GM18861 (cell line): ENCODE measurements around the gene BHLHE23.

Experiments used
- ATAC-seq: cut with Tn5 transposase; IDR thresholded peaks from one replicate; pipeline ENCODE4 v1.9.1; 2021; ENCODE audit not compliant: unreplicated experiment

BHLHE23 gene

DNA sequence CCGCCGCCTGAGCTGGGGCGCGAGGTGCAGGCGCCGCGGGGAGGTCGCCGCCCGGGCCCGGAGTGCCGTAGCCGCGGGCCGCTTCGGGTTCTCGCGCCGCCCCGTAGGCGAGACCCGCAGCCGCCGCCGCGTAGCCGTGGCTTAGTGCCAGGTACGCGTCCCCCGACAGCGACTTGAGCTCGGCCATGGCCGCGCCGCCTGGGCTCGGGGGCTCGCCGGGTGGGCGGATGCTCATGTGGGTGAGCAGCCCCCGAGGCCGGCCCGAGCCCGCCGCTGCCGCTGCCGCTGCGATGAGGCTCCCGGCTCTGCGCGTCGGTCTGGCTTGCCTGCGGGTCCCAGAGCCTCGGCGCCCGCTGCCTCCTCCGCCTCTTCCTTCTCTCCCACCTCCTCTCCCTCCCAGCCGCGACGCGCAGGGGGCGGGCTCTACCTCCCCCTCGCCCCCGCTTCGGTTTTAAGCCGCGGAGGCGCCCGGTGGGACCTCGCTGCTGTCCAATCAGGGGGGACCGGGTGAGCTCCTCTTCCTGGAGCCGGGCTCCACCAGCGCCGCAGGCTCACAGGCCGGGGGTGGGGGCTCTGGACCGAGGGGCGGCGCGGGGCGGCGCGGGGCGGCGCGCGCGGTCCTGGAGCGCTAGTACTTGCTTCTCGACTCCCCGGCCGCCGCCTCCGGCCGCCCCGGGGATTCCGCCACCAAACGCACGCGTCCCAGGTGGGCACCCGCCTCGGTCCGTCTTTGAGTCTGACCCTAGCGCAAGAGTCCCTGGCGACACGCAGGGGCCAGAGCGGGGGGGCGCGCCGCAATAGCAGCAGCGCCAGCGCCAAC is at the start of gene BHLHE23:
Gene BHLHE23, minus strand, starts transcription at position 425 of the 820 bp plus-strand sequence. Its CDS starts 190 bp downstream, at position 235.
- ATAC-seq, result no peak

DNA sequence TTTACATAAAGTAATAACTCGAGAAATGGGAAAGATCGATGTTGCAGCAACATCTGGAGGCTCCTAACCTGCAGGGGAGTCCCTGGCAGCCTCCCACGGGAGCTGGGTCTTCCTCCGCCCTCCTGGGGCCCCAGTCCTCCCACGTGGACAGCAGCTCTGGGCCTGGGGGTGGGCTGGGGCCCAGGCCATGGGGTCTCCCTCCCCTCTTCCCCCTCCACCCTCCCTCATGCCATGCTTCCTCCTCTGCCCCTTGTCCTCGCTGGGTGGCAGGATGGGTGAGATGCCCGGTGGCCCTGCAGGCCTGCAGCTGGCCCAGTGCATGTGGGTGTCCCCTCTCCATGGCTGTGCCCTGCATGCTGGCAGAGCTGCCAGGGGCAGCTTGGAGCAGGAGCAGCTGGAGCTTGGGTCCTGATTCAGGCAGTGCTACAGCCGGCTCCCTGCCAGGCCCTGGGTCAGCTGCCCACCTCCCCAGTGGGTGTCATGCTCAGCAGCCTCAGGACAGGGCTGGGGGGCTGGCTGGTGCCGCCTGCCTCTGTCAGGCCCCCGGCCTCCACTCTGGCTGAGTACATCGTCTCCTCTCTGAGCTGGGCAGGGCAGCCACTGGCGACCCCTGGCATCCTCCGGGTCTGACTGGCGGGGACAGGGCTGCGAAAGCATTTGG is 48.9 kb upstream of the BHLHE23 start:
- ATAC-seq, result no peak

DNA sequence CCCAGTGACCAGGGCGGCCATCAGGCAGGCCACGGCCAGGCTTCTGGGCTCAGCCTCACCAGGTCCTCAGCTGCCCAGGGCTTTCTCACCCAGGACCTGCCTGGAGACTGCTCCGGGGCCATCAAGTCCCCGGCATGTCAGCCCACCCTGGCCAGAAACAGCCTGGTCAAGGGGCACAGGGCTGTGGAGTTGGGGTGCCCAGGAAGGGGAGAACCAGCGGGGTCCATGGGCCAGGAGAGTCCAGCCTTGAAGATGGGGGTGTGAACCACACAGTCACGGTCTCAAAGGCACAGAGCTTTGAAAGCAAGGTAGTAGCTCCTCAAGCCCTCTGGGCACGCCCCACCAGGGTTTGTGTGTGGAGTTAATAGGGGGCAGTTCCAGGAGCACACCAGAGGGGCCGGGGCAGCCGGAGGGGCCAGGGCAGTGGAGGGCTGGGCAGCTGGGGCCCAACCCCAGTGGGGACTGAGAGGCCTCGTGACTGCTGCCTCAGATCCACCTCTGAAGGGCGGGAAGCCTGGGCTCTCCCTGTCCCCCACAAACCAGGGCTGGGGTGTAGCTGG is 48.0 kb upstream of the BHLHE23 start:
- no peak for ATAC-seq

DNA sequence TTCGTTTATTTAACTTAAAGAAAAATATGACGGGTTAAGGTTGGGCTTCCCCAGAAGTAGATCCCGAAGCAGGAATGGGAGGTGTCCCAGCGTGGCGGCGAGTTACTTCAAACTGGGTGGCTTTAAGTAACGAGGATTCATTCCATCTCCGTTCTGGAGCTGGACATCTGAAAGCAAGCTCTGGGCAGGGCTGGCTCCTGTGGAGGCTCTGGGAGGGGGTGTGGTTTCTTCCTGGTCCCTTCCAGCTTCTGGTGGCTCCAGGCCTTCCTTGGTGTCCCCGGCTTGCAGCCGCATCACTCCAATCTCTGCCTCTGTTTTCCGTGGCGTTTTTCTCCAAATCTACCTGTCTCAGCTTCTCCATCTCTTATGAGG is 47.3 kb upstream of the BHLHE23 start:
- no peak for ATAC-seq

- ATAC-seq, result no peak
Measured at GRCh38 chr20:63053432-63054102, 46.8 kb upstream of the BHLHE23 start.

GRCh38 chr20:63052571-63053431 is 46.0 kb upstream of the BHLHE23 start:
- ATAC-seq, result no peak

- ATAC-seq, result no peak
Measured at GRCh38 chr20:63051911-63052310, 45.1 kb upstream of the BHLHE23 start.

- ATAC-seq, result no peak
Measured at GRCh38 chr20:63051186-63051860, 44.6 kb upstream of the BHLHE23 start.

DNA sequence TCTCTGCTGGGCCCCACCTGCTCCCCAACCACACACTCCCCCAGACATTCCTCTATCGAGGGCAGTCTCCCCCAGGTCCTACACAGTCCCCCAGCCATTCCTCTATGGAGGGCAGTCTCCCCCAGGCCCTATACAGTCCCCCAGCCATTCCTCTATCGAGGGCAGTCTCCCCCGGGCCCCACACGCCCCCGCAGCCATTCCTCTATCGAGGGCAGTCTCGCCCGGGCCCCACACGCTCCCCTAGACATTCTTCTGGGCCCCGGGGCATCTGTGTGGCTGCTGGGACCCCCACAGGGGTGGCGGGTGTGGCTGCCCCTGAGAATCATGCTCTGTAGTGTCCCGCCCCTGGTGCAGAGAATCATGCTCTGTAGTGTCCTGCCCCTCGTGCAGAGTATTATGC is 43.6 kb upstream of the BHLHE23 start:
- no peak for ATAC-seq

DNA sequence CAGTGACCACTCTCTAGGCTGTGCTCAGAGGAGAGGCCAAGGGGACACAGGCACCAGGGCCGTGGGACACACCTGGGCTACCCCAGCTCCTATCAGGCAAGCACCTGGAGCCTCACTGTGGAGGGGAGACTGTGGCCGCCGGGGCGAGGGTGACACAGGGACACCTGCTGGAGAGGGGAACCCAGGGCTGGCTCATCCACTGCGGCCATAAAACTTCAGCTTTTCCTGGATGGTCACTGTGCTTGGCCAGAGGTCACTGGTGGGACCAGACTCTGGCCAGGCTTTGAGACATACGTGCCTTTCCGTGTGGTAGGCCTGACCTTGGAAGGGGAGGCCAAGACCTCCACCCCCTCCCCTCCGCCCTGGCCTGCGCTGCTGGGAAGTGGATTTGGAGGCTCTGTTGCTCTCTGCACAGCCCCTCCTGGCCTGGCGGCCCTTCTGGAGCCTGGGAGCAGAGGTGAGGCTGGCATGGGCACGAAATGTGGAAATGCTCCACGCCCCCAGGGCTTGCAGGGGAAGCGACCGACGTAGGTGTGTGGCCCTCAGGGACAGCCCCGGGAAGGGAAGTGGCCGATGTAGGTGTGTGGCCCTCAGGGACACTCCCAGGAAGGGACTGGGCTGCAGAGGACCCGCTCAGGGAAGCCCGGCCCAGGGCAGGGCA is 42.9 kb upstream of the BHLHE23 start:
- no peak for ATAC-seq

- ATAC-seq, result no peak
Measured at GRCh38 chr20:63049191-63049518, 42.4 kb upstream of the BHLHE23 start.

DNA sequence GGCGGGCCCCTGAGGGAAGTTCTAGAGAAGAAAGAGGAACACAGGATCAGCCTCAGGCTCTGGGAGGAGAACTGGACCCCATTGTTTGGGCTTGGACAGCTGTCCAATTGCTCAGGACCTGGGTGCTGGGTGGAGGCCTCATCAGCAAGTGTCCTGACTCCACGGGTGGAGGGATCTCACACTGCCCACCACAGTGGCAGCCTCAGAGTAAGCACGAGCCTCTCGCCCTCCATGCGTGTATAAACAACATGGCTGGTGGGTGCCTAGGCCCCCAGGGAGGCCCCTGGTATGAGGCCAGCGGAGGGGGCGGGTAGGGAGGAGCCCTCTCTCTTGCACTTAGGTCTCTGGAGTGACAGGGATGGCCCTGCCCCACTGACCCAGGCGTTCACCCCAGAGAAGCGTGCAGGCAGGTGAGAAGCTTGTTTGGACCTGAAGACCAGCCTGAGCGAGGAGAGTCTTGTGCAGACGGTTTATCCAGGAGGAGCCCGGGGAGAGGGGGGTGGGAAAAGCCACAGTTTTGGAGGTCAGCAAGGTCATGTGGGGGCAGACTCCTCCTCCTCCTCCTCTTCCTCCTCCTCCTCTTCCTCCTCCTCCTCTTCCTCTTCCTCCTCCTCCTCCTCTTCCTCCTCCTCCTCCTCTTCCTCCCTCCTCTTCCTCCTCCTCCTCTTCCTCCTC is 41.9 kb upstream of the BHLHE23 start:
- ATAC-seq, result no peak

DNA sequence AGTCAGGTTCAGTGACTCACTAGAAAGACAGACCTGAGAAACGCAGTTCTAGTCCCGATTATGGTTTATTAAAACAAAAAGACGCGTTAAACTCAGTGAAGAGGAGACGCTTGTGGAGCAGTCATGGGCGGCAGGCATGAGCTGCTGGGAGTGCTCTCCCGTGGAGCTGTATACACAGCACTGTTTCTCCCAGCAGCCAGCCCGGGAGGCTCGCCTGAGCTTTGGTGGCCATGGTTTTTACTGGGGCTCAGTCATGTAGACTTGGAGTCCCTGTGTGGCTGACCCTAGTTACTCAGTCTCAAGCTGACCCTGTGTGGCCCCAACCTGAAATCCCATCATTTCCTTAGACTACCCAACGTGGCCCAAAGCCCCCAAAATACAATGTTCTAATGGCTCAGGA is 41.2 kb upstream of the BHLHE23 start:
- no peak for ATAC-seq

DNA sequence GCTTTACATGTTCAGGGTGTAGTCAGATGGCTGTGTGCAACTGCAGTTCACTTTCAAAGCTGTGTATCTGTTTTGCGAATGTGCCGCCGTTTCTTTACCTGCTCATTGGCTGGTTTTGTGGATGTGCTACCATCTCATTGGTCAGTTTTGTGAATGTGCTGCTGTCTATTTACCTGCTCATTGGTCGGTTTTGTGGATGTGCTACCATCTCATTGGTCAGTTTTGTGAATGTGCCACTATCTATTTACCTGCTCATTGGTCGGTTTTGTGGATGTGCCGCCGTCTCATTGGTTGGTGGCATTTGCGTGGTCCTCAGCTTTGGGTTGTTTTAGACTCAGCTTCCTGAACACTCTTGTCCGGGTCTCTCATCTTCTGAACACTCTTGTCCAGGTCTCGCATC is 40.5 kb upstream of the BHLHE23 start:
- no peak for ATAC-seq

DNA sequence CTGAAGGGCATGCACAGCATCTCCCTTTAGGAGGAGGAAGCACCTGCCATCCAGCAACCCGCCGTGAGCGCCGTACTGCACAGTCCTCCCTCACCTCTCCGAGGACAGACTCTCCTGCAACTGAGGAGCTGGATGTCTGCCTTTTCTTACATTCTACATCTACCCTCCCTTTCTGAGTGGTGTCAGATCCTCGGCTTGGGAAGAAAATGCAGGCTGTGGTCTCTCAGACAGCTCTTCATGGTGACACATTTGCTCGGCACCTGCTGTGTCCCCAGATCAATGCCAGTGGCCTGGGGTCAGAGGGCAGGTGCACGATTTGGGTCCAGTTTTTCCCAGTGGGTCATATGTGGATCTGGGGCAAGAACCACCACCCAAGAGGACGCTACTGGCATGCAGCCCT is 40.1 kb upstream of the BHLHE23 start:
- ATAC-seq, result no peak

- ATAC-seq, result no peak
Measured at GRCh38 chr20:63045991-63046390, 39.2 kb upstream of the BHLHE23 start.

DNA sequence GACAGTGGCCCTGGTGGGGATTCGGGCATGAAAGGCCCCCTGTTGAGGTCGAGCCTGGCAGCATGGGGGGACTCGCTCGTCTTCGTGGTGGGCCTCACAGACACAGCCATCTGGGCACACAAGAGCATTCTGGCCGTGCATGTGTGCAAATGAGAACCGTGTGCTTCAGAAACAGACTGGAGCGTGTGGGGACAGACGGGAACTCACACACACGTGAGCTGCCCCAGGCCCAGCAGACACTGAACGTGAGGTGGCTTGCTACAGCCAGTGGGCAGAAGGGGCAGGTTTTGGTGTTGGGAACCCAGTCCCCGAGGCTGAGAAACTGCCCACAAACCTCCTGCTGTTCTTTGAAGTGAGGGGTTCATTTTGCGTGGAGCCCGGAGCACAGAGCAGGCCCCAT is 38.6 kb upstream of the BHLHE23 start:
- ATAC-seq, result no peak

GRCh38 chr20:63044605-63045004 is 37.8 kb upstream of the BHLHE23 start:
- no peak for ATAC-seq

DNA sequence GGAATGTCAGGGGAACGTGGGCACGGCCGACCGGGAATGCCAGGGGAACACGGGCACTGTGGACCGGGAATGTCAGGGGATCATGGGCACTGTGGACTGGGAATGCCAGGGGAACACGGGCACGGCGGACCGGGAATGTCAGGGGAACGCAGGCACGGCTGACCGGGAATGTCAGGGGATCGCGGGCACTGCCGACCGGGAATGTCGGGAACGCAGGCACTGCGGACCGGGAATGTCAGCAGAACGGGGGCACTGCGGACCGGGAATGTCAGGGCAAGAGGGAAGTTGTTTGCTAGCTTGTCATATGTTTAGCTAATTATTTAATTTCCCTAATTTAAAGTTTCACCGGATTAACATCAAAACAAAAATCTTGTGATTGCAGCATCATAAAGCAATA is 37.4 kb upstream of the BHLHE23 start:
- ATAC-seq, result no peak
